IMR-90 (cell line): ENCODE data around the gene FYB2. TPM values are rescaled to one million over a fixed set of nuclear protein-coding genes. Genes with fewer than 3 reads are reported as not detected.

Experiments
- ATAC-seq: fragments of 200-7000 bp; cut with Tn5 transposase; 2 replicates; pipeline ENCODE4 v1.9.1; 2020; ENCODE audit warnings: low read depth, mild to moderate bottlenecking, moderate library complexity
- BruUV-seq: library from RNA; stranded (reverse); fragments of 400-500 nt; replicated peaks from 2 replicates; lab custom pipeline; 2021; lab: Mats Ljungman, UMichigan
- CTCF ChIA-PET: fragments of 300-600 bp; formaldehyde crosslinking; extraction: SDS; loops from one replicate; lab custom pipeline; 2021; ENCODE audit warnings: antibody characterized with exemption; lab: Yijun Ruan, JAX
- POLR2A ChIA-PET: fragments of 300-600 bp; sonication (Branson Sonifier 250); formaldehyde crosslinking; loops from one replicate; lab custom pipeline; 2022; ENCODE audit warnings: antibody characterized with exemption; ENCODE audit not compliant: unreplicated experiment; lab: Charles Lee
- DNase-seq: peaks from one replicate; pipeline ENCODE4 v3.0.0; 2013
- H2AFZ ChIP-seq: replicated peaks from 2 replicates; pipeline ENCODE3; 2013; ENCODE audit warnings: low read length, mild to moderate bottlenecking; ENCODE audit not compliant: poor library complexity
- H2AK5ac ChIP-seq: 2 replicates; pipeline ENCODE4 v1.6.1; 2013; ENCODE audit warnings: low read depth, low read length, inconsistent platforms
- H2AK9ac ChIP-seq: replicated peaks from 2 replicates; pipeline ENCODE3; 2013; ENCODE audit warnings: mild to moderate bottlenecking, low read depth, low read length, moderate library complexity; ENCODE audit not compliant: poor library complexity
- H2BK120ac ChIP-seq: 2 replicates; pipeline ENCODE4 v1.6.1; 2013; ENCODE audit warnings: low read depth, low read length, inconsistent platforms
- H2BK15ac ChIP-seq: 3 replicates; pipeline ENCODE4 v1.6.1; 2013; ENCODE audit warnings: low read depth, low read length, inconsistent platforms
- H2BK20ac ChIP-seq: 2 replicates; pipeline ENCODE4 v1.6.1; 2013; ENCODE audit warnings: low read depth, mild to moderate bottlenecking, inconsistent platforms, low read length, moderate library complexity
- H2BK5ac ChIP-seq: 2 replicates; pipeline ENCODE4 v1.6.1; 2013; ENCODE audit warnings: mild to moderate bottlenecking, low read depth, low read length, inconsistent platforms; ENCODE audit not compliant: poor library complexity, severe bottlenecking
- H3K14ac ChIP-seq: replicated peaks from 2 replicates; pipeline ENCODE4 v1.6.1; 2013; ENCODE audit warnings: low read depth, low read length, inconsistent platforms
- H3K18ac ChIP-seq: 2 replicates; pipeline ENCODE4 v1.6.1; 2013; ENCODE audit warnings: low read depth, low read length, control low read depth
- H3K23ac ChIP-seq: 2 replicates; pipeline ENCODE4 v1.6.1; 2013; ENCODE audit warnings: low read depth, low read length, inconsistent platforms
- H3K27ac ChIP-seq: 2 replicates; pipeline ENCODE4 v1.5.1; 2013; ENCODE audit warnings: mild to moderate bottlenecking, control low read depth, low read length; ENCODE audit not compliant: insufficient read depth
- H3K27me3 ChIP-seq: 2 replicates; pipeline ENCODE4 v1.6.1; 2013; ENCODE audit warnings: low read length; ENCODE audit not compliant: control insufficient read depth, insufficient read depth
- H3K36me3 ChIP-seq: 2 replicates; pipeline ENCODE4 v1.6.1; 2013; ENCODE audit warnings: low read length, mixed read lengths; ENCODE audit not compliant: control insufficient read depth, insufficient read depth
- H3K4ac ChIP-seq: 2 replicates; pipeline ENCODE4 v1.6.1; 2013; ENCODE audit warnings: low read depth, low read length, inconsistent platforms
- H3K4me1 ChIP-seq: 2 replicates; pipeline ENCODE4 v1.6.1; 2013; ENCODE audit warnings: low read length, mixed read lengths; ENCODE audit not compliant: control insufficient read depth, insufficient read depth
- H3K4me2 ChIP-seq: 2 replicates; pipeline ENCODE4 v1.6.1; 2013; ENCODE audit warnings: low read depth, mild to moderate bottlenecking, control low read depth, low read length, moderate library complexity
- H3K4me3 ChIP-seq: 2 replicates; pipeline ENCODE4 v1.5.1; 2013; ENCODE audit warnings: low read depth, mild to moderate bottlenecking, control low read depth, low read length, moderate library complexity; ENCODE audit not compliant: insufficient read depth
- H3K56ac ChIP-seq: 2 replicates; pipeline ENCODE4 v1.6.1; 2013; ENCODE audit warnings: low read length, inconsistent platforms; ENCODE audit not compliant: insufficient read depth; ENCODE audit errors: extremely low read depth
- H3K79me1 ChIP-seq, 2 experiments: 2 replicates each; pipeline ENCODE4 v1.6.1; 2013; ENCODE audit warnings: low read length in 2 of 2, inconsistent platforms in 1 of 2, low read depth in 1 of 2
- H3K9ac ChIP-seq: 2 replicates; pipeline ENCODE4 v1.6.1; 2013; ENCODE audit warnings: low read depth, low read length, control low read depth
- H3K9me1 ChIP-seq: 2 replicates; pipeline ENCODE4 v1.6.1; 2013; ENCODE audit warnings: low read length, inconsistent platforms; ENCODE audit not compliant: insufficient read depth
- H3K9me3 ChIP-seq: 2 replicates; pipeline ENCODE4 v1.6.1; 2013; ENCODE audit warnings: low read length; ENCODE audit not compliant: control insufficient read depth, insufficient read depth
- H4K20me1 ChIP-seq: 2 replicates; pipeline ENCODE4 v1.6.1; 2013; ENCODE audit warnings: low read length, inconsistent platforms; ENCODE audit not compliant: insufficient read depth
- H4K5ac ChIP-seq: 2 replicates; pipeline ENCODE4 v1.6.1; 2013; ENCODE audit warnings: mild to moderate bottlenecking, low read depth, low read length, control low read depth
- H4K8ac ChIP-seq, 2 experiments: 2 replicates each; pipeline ENCODE4 v1.6.1; 2013; ENCODE audit warnings: low read depth in 2 of 2, low read length in 2 of 2, control low read depth in 1 of 2, inconsistent platforms in 1 of 2
- H4K91ac ChIP-seq: 2 replicates; pipeline ENCODE4 v1.6.1; 2013; ENCODE audit warnings: low read depth, low read length, inconsistent platforms; ENCODE audit not compliant: insufficient read depth
- MAFK ChIP-seq: IDR thresholded peaks from 2 replicates; pipeline ENCODE4 v1.6.1; 2012; ENCODE audit warnings: low read depth, low read length, improper control_type of control experiment
- RFX5 ChIP-seq: IDR thresholded peaks from 2 replicates; pipeline ENCODE4 v1.8.0; 2012; ENCODE audit warnings: low read depth, mild to moderate bottlenecking, low read length, moderate library complexity
- WGBS, 2 experiments: methylation state at CpG; one replicate each; pipeline versions ENCODE4 v1.1.5 to v1.1.7; 2013; ENCODE audit warnings: missing lambda C conversion rate in 2 of 2; ENCODE audit not compliant: insufficient read length in 1 of 2; ENCODE audit errors: extremely low coverage in 2 of 2; 5-methylcytosine and 5-hydroxymethylcytosine counted together
- dilution Hi-C: fragments of 300-500 bp; cut with HindIII; formaldehyde crosslinking; loops from one replicate; pipeline ENCODE4 v1.14.3; 2018; ENCODE audit warnings: low sequenced_read_pairs; ENCODE audit not compliant: unreplicated experiment
- in situ Hi-C: fragments of 300-500 bp; cut with MboI; formaldehyde crosslinking; loops from 3 replicates; pipeline ENCODE4 v1.14.3; 2019; ENCODE audit warnings: low sequenced_read_pairs, inconsistent platforms, mixed read lengths
- intact Hi-C: fragments of 100-400 bp; cut with micrococcal nuclease; formaldehyde crosslinking; loops from 2 replicates; pipeline ENCODE4 v1.10.0; 2022
- polyA plus RNA-seq, 3 experiments: library from polyadenylated mRNA; depleted of rRNA; stranded (reverse); fragments of >200 nt; gene quantifications; 2 replicates each; pipeline ENCODE4 v1.2.3, GENCODE V29; 2012; ENCODE audit warnings: low replicate concordance in 1 of 3
- total RNA-seq: library from RNA; depleted of rRNA; stranded (reverse); fragments of >200 nt; gene quantifications from 2 replicates; pipeline ENCODE4 v1.2.3, GENCODE V29; 2012
- TF ChIP-seq, protein P1 (sequence below): fragments of 150-350 bp; IDR thresholded peaks from 2 replicates; pipeline ENCODE4 v1.6.1; 2017; ENCODE audit warnings: mild to moderate bottlenecking, antibody characterized with exemption, low read length, low read depth

The FYB2 gene
- total and polyA plus RNA-seq, 2 of the 4 experiments (the other 2 are of a cell fraction): under 0.01 TPM; not detected in 1

GRCh38 chr1:56773341-56774066 lies 45.7 kb downstream of the FYB2 start:
- WGBS, 2 experiments: no CpG with 5 or more reads among the region's 2 CpGs
- intact Hi-C loops: no loop called here
- no peak overlapping the region for H3K56ac ChIP-seq
- no peaks in the 10 kb centered on the region for H3K9me3 ChIP-seq
- BruUV-seq: no TSS peak
- peak; percentile 11 for DNase-seq
- no peak overlapping the region for H3K23ac ChIP-seq
- no peaks in the 10 kb centered on the region for H3K9me1 ChIP-seq
- H3K18ac ChIP-seq: no peak overlapping the region
- H3K4ac ChIP-seq: no peak overlapping the region
- ChIA-PET CTCF (interaction anchor here (1.0 kb wide), 1 partner anchor 9 kb away, joined by 3 read pairs; no protein-coding TSS in a partner anchor), POLR2A (no interaction called here)
- H3K27ac ChIP-seq: no peak overlapping the region
- no peak overlapping the region for H2AK9ac ChIP-seq
- H4K91ac ChIP-seq: no peak overlapping the region
- H3K4me2 ChIP-seq: no peak overlapping the region
- no peak overlapping the region for H2BK5ac ChIP-seq
- H4K8ac ChIP-seq: no peak overlapping the region
- H3K36me3 ChIP-seq: no peaks in the 10 kb centered on the region
- H4K20me1 ChIP-seq: no peaks in the 10 kb centered on the region
- H3K79me1 ChIP-seq: no peaks in the 10 kb centered on the region
- no peak overlapping the region for H3K14ac ChIP-seq
- no peak overlapping the region for H2AFZ ChIP-seq
- TF ChIP-seq, protein P1, sequence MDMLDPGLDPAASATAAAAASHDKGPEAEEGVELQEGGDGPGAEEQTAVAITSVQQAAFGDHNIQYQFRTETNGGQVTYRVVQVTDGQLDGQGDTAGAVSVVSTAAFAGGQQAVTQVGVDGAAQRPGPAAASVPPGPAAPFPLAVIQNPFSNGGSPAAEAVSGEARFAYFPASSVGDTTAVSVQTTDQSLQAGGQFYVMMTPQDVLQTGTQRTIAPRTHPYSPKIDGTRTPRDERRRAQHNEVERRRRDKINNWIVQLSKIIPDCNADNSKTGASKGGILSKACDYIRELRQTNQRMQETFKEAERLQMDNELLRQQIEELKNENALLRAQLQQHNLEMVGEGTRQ: no peak
- TF ChIP-seq RFX5 (no peak), MAFK (peak; percentile 32; the same call in 1 of the 2 replicates)
- H2BK120ac ChIP-seq: no peak overlapping the region
- H2AK5ac ChIP-seq: no peak overlapping the region
- no peak overlapping the region for H4K5ac ChIP-seq
- in situ Hi-C loops: no loop called here
- no peak overlapping the region for H3K4me3 ChIP-seq
- H2BK20ac ChIP-seq: no peak overlapping the region
- ATAC-seq: no peak
- no peak overlapping the region for H2BK15ac ChIP-seq
- no peak overlapping the region for H3K9ac ChIP-seq
- 0 out of 2 replicates have a peak, but pooled peaks cover 1% of the 10 kb centered on the region for H3K27me3 ChIP-seq
- dilution Hi-C loops: no loop called here
- H3K4me1 ChIP-seq: no peaks in the 10 kb centered on the region
